Measurements from ENCODE around the gene ZXDC. TPM values are rescaled to one million over a fixed set of nuclear protein-coding genes. Genes with fewer than 3 reads are reported as not detected.
A peak's percentile ranks its signal among the peaks of the same experiment; 100 is the strongest.

The ZXDC gene
- polyA plus RNA-seq, 6 donors from 2014 or later, result 11.9 to 26.9 (median 16.2) TPM

GRCh38 chr3:126422571-126423091 lies 53.1 kb downstream of the ZXDC start:
- H3K27ac Mint-ChIP-seq, result no peak overlapping the region
- H3K4me3 Mint-ChIP-seq, result no peak overlapping the region
- H3K9me3 Mint-ChIP-seq, result peaks cover 9 to 23% (median 11%) of the 10 kb centered on the region in 7 donors
- peaks cover 4 to 16% of the 10 kb centered on the region in 2 donors for H3K36me3 Mint-ChIP-seq
- H3K4me1 Mint-ChIP-seq, result peaks cover 0 to 6% (median 0%) of the 10 kb centered on the region in 3 donors
- DNase-seq (no peak), ATAC-seq (ENCODE audit: low read depth in 2 of 2) (no peak)
- H3K27me3 Mint-ChIP-seq, result peaks cover 0 to 5% (median under 1%) of the 10 kb centered on the region in 3 donors

DNA sequence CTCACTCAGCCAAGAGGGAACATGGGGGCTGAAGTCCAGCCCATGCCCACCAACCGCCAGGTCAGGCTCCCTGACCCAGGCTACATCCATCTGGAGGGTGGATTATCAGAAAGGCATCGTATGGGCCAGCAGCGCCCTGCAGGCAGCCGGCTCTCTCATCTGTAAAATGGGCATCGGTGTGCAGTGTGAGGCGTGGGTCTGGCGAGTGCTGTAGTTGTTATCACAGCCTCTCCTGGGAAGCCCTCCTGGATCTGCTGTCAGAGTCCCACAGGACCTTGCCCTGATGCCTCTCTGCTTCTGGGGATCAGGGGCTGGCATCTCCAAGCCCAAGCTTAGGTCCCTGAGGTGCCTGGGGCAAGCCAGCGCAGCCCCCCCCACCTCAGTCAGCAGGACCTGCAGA lies 53.6 kb downstream of the ZXDC start:
- H3K4me1 Mint-ChIP-seq, result peaks cover 0 to 6% (median 0%) of the 10 kb centered on the region in 3 donors
- DNase-seq, result no peak
- H3K9me3 Mint-ChIP-seq, result peaks cover 5 to 17% (median 11%) of the 10 kb centered on the region in 7 donors
- peaks cover 4 to 16% of the 10 kb centered on the region in 2 donors for H3K36me3 Mint-ChIP-seq
- no peak for ATAC-seq (ENCODE audit: low read depth in 2 of 2)
- no peak overlapping the region for H3K4me3 Mint-ChIP-seq
- peaks cover 0 to 10% (median 5%) of the 10 kb centered on the region in 3 donors for H3K27me3 Mint-ChIP-seq
- no peak overlapping the region for H3K27ac Mint-ChIP-seq

DNA sequence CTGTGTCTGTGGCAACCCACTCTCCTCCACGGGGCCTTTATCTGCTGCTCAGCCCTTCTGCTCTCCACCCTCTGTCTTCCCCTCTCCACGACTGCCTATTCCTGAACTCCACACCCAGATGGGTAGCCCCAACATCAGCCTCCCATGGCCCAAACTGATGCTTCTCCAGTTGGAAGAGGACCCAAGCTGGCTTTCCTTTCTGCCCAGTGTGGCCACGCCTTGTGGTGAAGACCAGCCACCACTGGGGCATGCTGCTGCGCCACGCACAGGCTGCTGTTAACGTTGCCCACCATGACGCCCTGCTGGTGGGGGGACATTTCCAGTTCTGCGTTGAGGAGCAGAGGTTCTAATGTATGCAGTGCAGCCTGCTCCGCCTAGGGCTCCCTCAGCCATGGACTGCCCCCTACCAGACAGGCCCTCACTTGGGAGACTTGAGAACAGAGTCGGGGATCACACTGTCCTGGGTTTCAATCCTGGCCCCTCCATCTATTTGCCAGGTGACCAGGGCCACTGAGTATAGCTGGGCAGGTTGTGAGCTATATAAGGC lies 54.0 kb downstream of the ZXDC start:
- Mint-ChIP-seq H3K4me3 (no peak overlapping the region), H3K4me1 (peaks cover 0 to 6% (median 0%) of the 10 kb centered on the region in 3 donors), H3K36me3 (peaks cover 4 to 16% of the 10 kb centered on the region in 2 donors), H3K27me3 (peaks cover 0 to 15% (median 10%) of the 10 kb centered on the region in 3 donors), H3K9me3 (peaks cover 0 to 13% (median 9%) of the 10 kb centered on the region in 7 donors), H3K27ac (peak overlapping the region in 1 of 6 donors; percentile 71)
- ATAC-seq (ENCODE audit: low read depth in 2 of 2) (no peak), DNase-seq (no peak)

GRCh38 chr3:126419886-126420786 lies 55.6 kb downstream of the ZXDC start:
- peaks cover 0 to 25% (median 18%) of the 10 kb centered on the region in 3 donors for H3K27me3 Mint-ChIP-seq
- H3K27ac Mint-ChIP-seq, result no peak overlapping the region
- peak overlapping the region in 1 of 8 donors; percentile 72 for H3K4me3 Mint-ChIP-seq
- DNase-seq (no peak), ATAC-seq (ENCODE audit: low read depth in 2 of 2) (no peak)
- H3K4me1 Mint-ChIP-seq, result peaks cover 0 to 6% (median 0%) of the 10 kb centered on the region in 3 donors
- peaks cover 0 to 8% of the 10 kb centered on the region in 2 donors for H3K36me3 Mint-ChIP-seq
- H3K9me3 Mint-ChIP-seq, result peaks cover 0 to 2% (median 0%) of the 10 kb centered on the region in 7 donors

DNA sequence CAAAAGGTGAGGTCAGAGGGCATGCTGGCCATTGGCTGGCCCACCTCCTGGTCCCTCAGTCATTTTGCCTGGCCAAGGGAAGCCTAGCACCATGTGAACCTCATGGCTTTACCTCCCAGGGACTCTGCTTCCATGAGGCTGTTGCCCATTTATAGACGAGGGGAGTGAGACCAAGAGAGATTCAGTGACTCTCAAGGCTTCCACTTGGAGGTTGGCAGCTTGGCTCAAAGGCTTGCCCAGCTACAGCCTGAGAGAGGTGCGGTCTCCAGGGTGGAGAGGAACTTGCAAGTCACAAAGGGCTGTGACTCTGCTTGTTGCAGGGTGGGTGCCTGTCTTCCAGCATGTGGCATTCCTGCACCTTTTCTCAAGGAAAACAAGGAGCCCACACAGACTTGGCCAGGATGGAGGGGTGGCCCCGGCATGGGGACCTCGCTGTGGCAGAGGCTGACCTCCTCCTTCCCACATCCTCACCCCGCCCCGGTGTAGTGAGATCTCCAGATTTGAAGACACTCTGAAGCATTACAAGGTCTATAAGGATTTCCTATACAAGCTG lies 56.5 kb downstream of the ZXDC start:
- peaks cover 0 to 34% (median 27%) of the 10 kb centered on the region in 3 donors for H3K27me3 Mint-ChIP-seq
- no peak overlapping the region for H3K27ac Mint-ChIP-seq
- H3K4me3 Mint-ChIP-seq, result no peak overlapping the region
- no peak for ATAC-seq (ENCODE audit: low read depth in 2 of 2)
- H3K4me1 Mint-ChIP-seq, result peaks cover 0 to 6% (median 0%) of the 10 kb centered on the region in 3 donors
- no peaks in the 10 kb centered on the region for H3K9me3 Mint-ChIP-seq
- H3K36me3 Mint-ChIP-seq, result peaks cover 0 to under 1% of the 10 kb centered on the region in 2 donors
- no peak for DNase-seq

GRCh38 chr3:126418661-126419131 lies 57.0 kb downstream of the ZXDC start:
- Mint-ChIP-seq H3K36me3 (no peaks in the 10 kb centered on the region), H3K27me3 (peaks cover 0 to 39% (median 33%) of the 10 kb centered on the region in 3 donors), H3K4me3 (no peak overlapping the region), H3K4me1 (peaks cover 0 to 6% (median 0%) of the 10 kb centered on the region in 3 donors), H3K9me3 (no peaks in the 10 kb centered on the region), H3K27ac (no peak overlapping the region)
- no peak for ATAC-seq (ENCODE audit: low read depth in 2 of 2)
- DNase-seq, result no peak

DNA sequence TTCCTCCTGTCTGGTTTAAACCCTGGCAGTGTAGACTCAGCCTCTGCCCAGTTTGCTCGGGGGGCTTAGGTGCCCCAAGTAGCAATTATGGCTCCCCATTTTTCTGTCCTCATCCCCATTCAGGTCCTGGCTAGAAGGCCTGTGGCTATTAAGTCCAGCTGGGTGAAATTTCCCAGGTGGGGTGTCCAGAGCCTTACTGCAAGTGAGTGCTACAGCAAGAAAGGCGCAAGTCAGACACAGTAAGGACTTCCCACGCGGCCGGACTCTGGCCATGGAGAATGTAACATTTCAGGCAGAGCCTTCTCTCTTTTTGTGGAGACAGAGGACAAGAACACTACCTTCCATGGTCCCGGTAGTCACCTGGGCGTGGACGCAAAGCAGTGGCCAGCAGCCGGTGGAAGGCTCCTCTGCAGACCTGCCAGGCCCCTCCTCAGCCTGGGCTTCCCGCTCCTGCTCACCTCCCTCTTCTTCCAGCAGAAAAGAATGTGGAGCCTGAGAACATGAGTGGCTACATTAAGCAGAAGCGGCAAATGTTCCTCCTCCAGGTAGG lies 57.6 kb downstream of the ZXDC start:
- no peaks in the 10 kb centered on the region for H3K9me3 Mint-ChIP-seq
- no peaks in the 10 kb centered on the region for H3K36me3 Mint-ChIP-seq
- no peak overlapping the region for H3K4me3 Mint-ChIP-seq
- H3K27me3 Mint-ChIP-seq, result peaks cover 0 to 39% (median 33%) of the 10 kb centered on the region in 3 donors
- no peak for ATAC-seq (ENCODE audit: low read depth in 2 of 2)
- no peak for DNase-seq
- H3K4me1 Mint-ChIP-seq, result peaks cover 0 to 6% (median 0%) of the 10 kb centered on the region in 3 donors
- H3K27ac Mint-ChIP-seq, result peak overlapping the region in 1 of 6 donors; percentile 60

DNA sequence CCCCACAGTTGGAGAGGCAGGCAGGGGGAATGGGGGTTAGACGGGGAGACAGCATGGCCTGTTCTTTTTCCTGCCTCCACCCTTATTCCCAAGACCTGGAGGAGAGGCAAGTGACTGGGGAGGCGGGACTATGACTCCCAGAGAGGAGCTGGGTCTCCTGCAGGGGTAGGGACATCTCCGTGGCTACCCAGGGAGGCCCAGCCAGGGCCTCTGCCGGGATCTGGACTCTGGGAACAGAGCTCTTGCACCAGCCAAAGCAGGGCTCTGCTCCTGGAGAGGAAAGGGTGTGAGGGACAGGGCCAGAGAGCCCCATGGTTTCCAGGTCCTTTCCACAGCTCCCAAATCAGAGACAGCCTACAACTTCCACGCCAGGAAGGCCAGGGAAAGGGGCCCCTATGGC lies 58.2 kb downstream of the ZXDC start:
- Mint-ChIP-seq H3K9me3 (peaks cover 0 to under 1% (median 0%) of the 10 kb centered on the region in 7 donors), H3K27ac (no peak overlapping the region), H3K27me3 (peaks cover 0 to 39% (median 34%) of the 10 kb centered on the region in 3 donors), H3K36me3 (no peaks in the 10 kb centered on the region), H3K4me3 (no peak overlapping the region), H3K4me1 (peaks cover 0 to 6% (median 0%) of the 10 kb centered on the region in 3 donors)
- DNase-seq, result no peak
- ATAC-seq (ENCODE audit: low read depth in 2 of 2), result no peak

GRCh38 chr3:126416943-126417342 lies 58.7 kb downstream of the ZXDC start:
- peaks cover 0 to 2% (median 0%) of the 10 kb centered on the region in 7 donors for H3K9me3 Mint-ChIP-seq
- ATAC-seq (ENCODE audit: low read depth in 2 of 2) (no peak), DNase-seq (no peak)
- H3K27me3 Mint-ChIP-seq, result peaks cover 1 to 44% (median 40%) of the 10 kb centered on the region in 3 donors
- no peak overlapping the region for H3K4me3 Mint-ChIP-seq
- no peak overlapping the region for H3K27ac Mint-ChIP-seq
- H3K36me3 Mint-ChIP-seq, result no peaks in the 10 kb centered on the region
- H3K4me1 Mint-ChIP-seq, result peaks cover 0 to 6% (median 0%) of the 10 kb centered on the region in 3 donors

DNA sequence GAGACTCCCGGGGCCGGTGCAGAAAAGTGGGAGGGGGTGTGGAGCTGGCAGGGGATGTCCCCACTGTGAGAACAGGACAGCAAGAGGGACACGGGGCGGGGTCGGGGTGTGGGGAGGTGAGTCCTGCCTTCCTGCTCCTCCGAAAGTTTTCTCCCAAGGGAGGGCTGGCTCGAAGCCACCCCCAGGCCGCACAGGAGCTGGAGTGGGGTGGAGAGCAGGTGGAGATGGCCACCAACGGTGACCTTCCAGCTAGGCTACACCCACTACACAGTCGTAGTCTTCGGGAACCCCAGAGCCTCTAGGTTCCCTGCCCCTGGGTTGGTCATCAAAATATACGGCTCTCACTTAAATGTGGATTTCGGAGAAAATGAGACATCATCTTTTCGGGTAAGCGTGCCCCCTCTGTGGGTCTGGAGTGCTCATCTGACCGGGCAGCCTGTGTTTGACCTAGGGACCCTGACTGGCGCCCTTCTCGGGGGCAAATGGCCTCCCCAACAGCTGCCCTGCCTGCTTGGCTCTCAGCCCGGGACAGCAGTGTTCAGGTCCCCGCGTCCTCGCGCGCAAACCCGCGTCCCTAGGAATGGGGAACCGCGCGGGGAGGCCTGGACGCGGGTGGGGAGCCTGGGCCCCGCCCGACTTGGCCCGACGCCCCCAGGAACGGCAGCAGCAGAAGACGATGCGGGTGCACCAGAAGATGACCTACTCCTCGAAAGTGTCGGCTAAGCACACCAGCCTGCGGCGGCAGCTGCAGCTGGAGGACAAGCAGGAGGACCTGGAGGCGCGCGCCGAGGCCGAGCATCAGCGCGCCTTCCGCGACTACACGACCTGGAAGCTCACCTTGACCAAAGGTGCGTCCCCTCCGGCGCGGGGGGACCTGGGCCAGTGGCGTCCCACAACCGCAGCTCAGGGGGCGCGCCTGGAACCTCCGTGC lies 59.8 kb downstream of the ZXDC start:
- no peak for ATAC-seq (ENCODE audit: low read depth in 2 of 2)

GRCh38 chr3:126414961-126415660 lies 60.6 kb downstream of the ZXDC start:
- Mint-ChIP-seq H3K4me1 (peaks cover 0 to 2% (median 0%) of the 10 kb centered on the region in 3 donors), H3K9me3 (peaks cover 0 to 2% (median 0%) of the 10 kb centered on the region in 7 donors), H3K27me3 (peaks cover 12 to 57% (median 55%) of the 10 kb centered on the region in 3 donors), H3K4me3 (no peak overlapping the region), H3K27ac (no peak overlapping the region), H3K36me3 (no peaks in the 10 kb centered on the region)
- DNase-seq, result no peak
- ATAC-seq (ENCODE audit: low read depth in 2 of 2), result no peak

More for the DNA sequence above, 59.8 kb downstream of the ZXDC start:
- H3K36me3 Mint-ChIP-seq, result no peaks in the 10 kb centered on the region
- no peak overlapping the region for H3K4me3 Mint-ChIP-seq
- no peak for DNase-seq
- H3K27ac Mint-ChIP-seq, result no peak overlapping the region
- H3K27me3 Mint-ChIP-seq, result peaks cover 11 to 54% (median 50%) of the 10 kb centered on the region in 3 donors
- H3K9me3 Mint-ChIP-seq, result peaks cover 0 to 2% (median 0%) of the 10 kb centered on the region in 7 donors
- peaks cover 0 to 6% (median 0%) of the 10 kb centered on the region in 3 donors for H3K4me1 Mint-ChIP-seq
